Neuron (in vitro differentiated cells): ENCODE data around the gene SHISA9.

Experiments used
- H2AFZ ChIP-seq: one replicate; pipeline ENCODE4 v1.6.1; 2013; ENCODE audit warnings: low read depth, mild to moderate bottlenecking, inconsistent platforms, low read length, moderate library complexity
- H3K27me3 ChIP-seq: one replicate; pipeline ENCODE4 v1.6.1; 2013; ENCODE audit warnings: low read length; ENCODE audit not compliant: insufficient read depth
- H3K36me3 ChIP-seq: one replicate; pipeline ENCODE4 v1.6.1; 2013; ENCODE audit warnings: low read length; ENCODE audit not compliant: insufficient read depth
- H3K4me1 ChIP-seq: one replicate; pipeline ENCODE4 v1.6.1; 2013; ENCODE audit warnings: low read length; ENCODE audit not compliant: insufficient read depth
- H3K4me3 ChIP-seq: 2 replicates; pipeline ENCODE4 v1.5.1; 2013; ENCODE audit warnings: mild to moderate bottlenecking, low read length, moderate library complexity
- H3K9me3 ChIP-seq: one replicate; pipeline ENCODE4 v1.6.1; 2013; ENCODE audit warnings: low read length

SHISA9 gene

DNA sequence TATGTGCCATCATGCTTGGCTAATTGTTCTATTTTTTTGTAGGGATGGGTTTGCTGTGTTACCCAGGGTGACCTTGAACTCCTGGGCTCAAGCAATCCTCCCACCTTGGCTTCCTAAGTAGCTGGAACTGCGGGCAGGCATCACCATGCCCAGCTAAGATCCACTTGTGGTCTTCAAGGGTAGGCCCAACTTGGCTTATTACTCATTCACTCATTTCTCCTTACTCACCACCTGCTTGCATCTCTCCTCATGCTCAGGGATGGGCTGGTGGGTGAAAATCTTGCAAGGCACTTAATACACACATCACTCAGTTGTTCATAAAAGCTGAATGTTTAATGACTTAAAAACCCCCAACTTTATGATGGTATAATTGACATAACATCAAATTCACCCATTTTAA is 207.8 kb downstream of the SHISA9 start:
- Histone ChIP-seq H3K27me3 (no peaks in the 10 kb centered on the region), H3K9me3 (no peaks in the 10 kb centered on the region), H3K36me3 (no peaks in the 10 kb centered on the region), H3K4me1 (no peaks in the 10 kb centered on the region), H2AFZ (no peak overlapping the region), H3K4me3 (no peak overlapping the region)

DNA sequence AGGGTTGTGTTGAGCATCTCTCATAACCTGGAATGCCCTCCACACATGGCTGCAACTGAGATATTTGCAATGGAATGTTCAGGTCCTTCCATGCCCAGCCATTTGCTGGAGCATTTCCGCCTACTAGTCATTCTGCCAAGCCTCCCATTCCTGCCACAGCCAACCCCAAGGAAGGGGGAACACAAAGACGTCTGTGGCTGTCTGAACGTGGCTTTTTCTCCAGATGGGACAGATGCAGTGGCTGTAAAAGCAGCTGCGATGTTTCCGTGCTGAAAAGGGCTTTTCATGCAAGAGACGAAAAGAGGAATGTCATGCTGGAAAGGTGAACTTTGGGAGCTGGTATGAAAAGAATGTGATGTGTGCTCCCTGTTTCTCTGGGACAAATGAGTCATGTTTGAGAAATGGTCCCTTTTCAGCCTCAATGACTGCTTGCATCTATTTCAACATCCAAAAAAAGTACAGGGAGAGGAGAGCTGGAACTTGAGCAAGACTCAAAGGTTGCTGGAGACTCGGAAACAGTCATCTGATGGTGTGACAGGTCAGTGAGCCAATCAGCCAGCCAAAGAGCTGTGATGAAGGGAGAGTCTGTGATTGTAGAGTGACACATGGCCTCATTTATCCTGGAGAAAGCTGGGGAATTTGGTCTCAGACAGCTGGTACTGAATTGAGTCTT is 208.9 kb downstream of the SHISA9 start:
- Histone ChIP-seq H3K27me3 (no peaks in the 10 kb centered on the region), H3K36me3 (no peaks in the 10 kb centered on the region), H3K4me3 (no peak overlapping the region), H3K9me3 (no peaks in the 10 kb centered on the region), H3K4me1 (no peaks in the 10 kb centered on the region), H2AFZ (no peak overlapping the region)

GRCh38 chr16:13111747-13112146 is 210.3 kb downstream of the SHISA9 start:
- Histone ChIP-seq H3K4me1 (no peaks in the 10 kb centered on the region), H3K36me3 (no peaks in the 10 kb centered on the region), H3K4me3 (no peak overlapping the region), H3K27me3 (no peaks in the 10 kb centered on the region), H3K9me3 (no peaks in the 10 kb centered on the region), H2AFZ (no peak overlapping the region)

- Histone ChIP-seq H3K9me3 (no peaks in the 10 kb centered on the region), H3K36me3 (no peaks in the 10 kb centered on the region), H3K27me3 (no peaks in the 10 kb centered on the region), H3K4me3 (no peak overlapping the region), H2AFZ (no peak overlapping the region), H3K4me1 (no peaks in the 10 kb centered on the region)
Observed at GRCh38 chr16:13113741-13114140, 212.3 kb downstream of the SHISA9 start.

DNA sequence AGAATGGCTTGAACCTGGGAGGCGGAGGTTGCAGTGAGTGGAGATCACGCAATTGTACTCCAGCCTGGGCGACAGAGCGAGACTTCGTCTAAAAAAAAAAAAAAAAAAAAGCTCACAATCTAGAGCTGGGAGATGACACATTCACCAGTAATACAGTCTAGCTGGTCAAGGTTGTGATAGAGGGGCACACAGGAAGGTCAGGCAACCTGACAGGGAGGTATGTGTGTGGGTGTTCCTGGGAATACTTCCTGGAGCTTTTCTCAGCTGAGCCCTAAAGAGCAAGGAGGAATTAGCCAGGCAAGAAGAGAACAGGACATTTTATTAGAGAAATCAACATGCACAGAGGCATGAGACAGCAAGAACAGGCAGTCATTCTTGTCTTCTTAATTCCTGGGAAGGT is 216.7 kb downstream of the SHISA9 start:
- no peaks in the 10 kb centered on the region for H3K4me1 ChIP-seq
- H3K9me3 ChIP-seq = no peaks in the 10 kb centered on the region
- H3K36me3 ChIP-seq = no peaks in the 10 kb centered on the region
- H3K27me3 ChIP-seq = no peaks in the 10 kb centered on the region
- no peak overlapping the region for H3K4me3 ChIP-seq
- H2AFZ ChIP-seq = no peak overlapping the region

GRCh38 chr16:13120091-13120490 is 218.7 kb downstream of the SHISA9 start:
- no peak overlapping the region for H2AFZ ChIP-seq
- no peaks in the 10 kb centered on the region for H3K4me1 ChIP-seq
- H3K9me3 ChIP-seq = no peaks in the 10 kb centered on the region
- no peak overlapping the region for H3K4me3 ChIP-seq
- no peaks in the 10 kb centered on the region for H3K36me3 ChIP-seq
- no peaks in the 10 kb centered on the region for H3K27me3 ChIP-seq

DNA sequence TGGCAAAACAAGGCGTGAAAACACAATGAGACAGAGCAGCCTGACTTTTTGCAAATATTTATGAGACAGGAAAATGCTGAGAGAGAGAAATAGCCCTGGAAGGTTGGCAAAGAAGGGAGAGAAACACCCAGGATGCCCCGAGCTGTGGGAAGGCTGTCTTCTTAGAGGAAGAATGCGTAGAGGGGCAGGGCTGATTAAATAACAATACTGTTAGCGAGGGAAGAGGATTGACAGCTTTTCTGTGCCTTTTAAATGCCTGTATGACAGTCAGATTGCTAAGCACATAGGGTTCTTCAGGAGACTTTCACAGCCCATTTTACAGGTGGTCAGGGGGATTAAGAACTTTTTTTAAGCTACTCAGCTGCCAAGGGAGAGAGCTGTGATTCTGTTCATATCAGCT is 219.2 kb downstream of the SHISA9 start:
- no peak overlapping the region for H2AFZ ChIP-seq
- H3K4me3 ChIP-seq = no peak overlapping the region
- no peaks in the 10 kb centered on the region for H3K9me3 ChIP-seq
- H3K36me3 ChIP-seq = no peaks in the 10 kb centered on the region
- H3K4me1 ChIP-seq = no peaks in the 10 kb centered on the region
- H3K27me3 ChIP-seq = no peaks in the 10 kb centered on the region

- H3K4me1 ChIP-seq = no peaks in the 10 kb centered on the region
- H3K4me3 ChIP-seq = no peak overlapping the region
- no peaks in the 10 kb centered on the region for H3K27me3 ChIP-seq
- no peaks in the 10 kb centered on the region for H3K9me3 ChIP-seq
- H2AFZ ChIP-seq = no peak overlapping the region
- H3K36me3 ChIP-seq = no peaks in the 10 kb centered on the region
Observed at GRCh38 chr16:13123991-13124390, 222.6 kb downstream of the SHISA9 start.

- Histone ChIP-seq H3K27me3 (no peaks in the 10 kb centered on the region), H3K9me3 (no peaks in the 10 kb centered on the region), H3K4me3 (no peak overlapping the region), H2AFZ (no peak overlapping the region), H3K4me1 (no peaks in the 10 kb centered on the region), H3K36me3 (no peaks in the 10 kb centered on the region)
Observed at GRCh38 chr16:13127144-13127543, 225.7 kb downstream of the SHISA9 start.

- Histone ChIP-seq H3K27me3 (no peaks in the 10 kb centered on the region), H3K9me3 (no peaks in the 10 kb centered on the region), H3K4me3 (no peak overlapping the region), H3K36me3 (no peaks in the 10 kb centered on the region), H3K4me1 (no peaks in the 10 kb centered on the region), H2AFZ (no peak overlapping the region)
Observed at GRCh38 chr16:13130586-13130985, 229.2 kb downstream of the SHISA9 start.

- no peaks in the 10 kb centered on the region for H3K4me1 ChIP-seq
- no peaks in the 10 kb centered on the region for H3K27me3 ChIP-seq
- no peak overlapping the region for H3K4me3 ChIP-seq
- no peaks in the 10 kb centered on the region for H3K9me3 ChIP-seq
- no peak overlapping the region for H2AFZ ChIP-seq
- no peaks in the 10 kb centered on the region for H3K36me3 ChIP-seq
Observed at GRCh38 chr16:13134836-13135235, 233.4 kb downstream of the SHISA9 start.

DNA sequence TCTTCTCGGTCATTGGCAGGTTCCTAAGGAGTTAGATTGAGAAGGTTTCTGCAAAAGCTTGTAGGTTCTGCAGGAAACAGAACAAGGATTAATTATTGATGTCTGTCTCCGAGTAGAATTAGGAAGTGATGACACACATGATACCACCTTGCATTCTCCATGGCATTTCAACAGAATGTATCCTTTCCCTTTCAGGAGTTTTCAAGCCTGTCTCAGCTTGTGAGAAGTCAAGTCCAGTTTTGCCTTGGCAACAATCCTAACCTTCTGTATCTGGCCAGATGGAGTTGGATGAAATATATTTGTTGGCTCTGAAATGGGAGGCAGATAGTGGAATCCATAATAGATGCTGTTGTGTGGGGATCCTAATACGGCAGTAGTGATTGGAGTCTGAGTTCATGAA is 235.5 kb downstream of the SHISA9 start:
- H3K4me3 ChIP-seq = no peak overlapping the region
- no peaks in the 10 kb centered on the region for H3K36me3 ChIP-seq
- H3K9me3 ChIP-seq = no peaks in the 10 kb centered on the region
- H3K4me1 ChIP-seq = no peaks in the 10 kb centered on the region
- no peak overlapping the region for H2AFZ ChIP-seq
- no peaks in the 10 kb centered on the region for H3K27me3 ChIP-seq

DNA sequence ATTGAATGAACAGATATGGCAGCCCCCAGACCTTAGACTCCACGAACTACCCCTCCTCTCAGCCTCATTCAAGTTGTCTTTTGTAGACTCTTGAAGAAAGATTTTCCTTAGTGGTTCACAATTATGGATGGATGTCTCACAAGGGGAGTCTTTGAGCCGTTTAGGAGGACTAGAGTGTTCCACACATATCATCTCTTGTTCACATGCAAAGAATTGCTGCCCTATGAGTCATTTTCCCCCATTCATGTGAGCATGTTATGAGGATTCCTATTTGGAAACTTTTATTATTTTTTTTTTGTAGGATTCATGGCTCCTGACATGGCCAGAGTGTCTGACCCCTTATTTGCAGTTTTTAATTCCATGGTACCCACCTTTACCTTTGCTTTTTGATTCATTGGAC is 237.1 kb downstream of the SHISA9 start:
- Histone ChIP-seq H2AFZ (no peak overlapping the region), H3K4me1 (no peaks in the 10 kb centered on the region), H3K36me3 (no peaks in the 10 kb centered on the region), H3K27me3 (no peaks in the 10 kb centered on the region), H3K4me3 (no peak overlapping the region), H3K9me3 (no peaks in the 10 kb centered on the region)

- H3K9me3 ChIP-seq = no peaks in the 10 kb centered on the region
- H3K27me3 ChIP-seq = no peaks in the 10 kb centered on the region
- H3K36me3 ChIP-seq = no peaks in the 10 kb centered on the region
- H2AFZ ChIP-seq = no peak overlapping the region
- no peaks in the 10 kb centered on the region for H3K4me1 ChIP-seq
- H3K4me3 ChIP-seq = no peak overlapping the region
Observed at GRCh38 chr16:13139661-13140241, 238.4 kb downstream of the SHISA9 start.
